ENCODE data around the gene ATP1A1. TPM values are rescaled to one million over a fixed set of nuclear protein-coding genes. Genes with fewer than 3 reads are reported as not detected.

ATP1A1 gene
- total RNA-seq, 1 experiment from 2014 or later: 239 TPM

GRCh38 chr1:116408193-116408592 lies 35.1 kb downstream of the ATP1A1 start:
- H3K23me2 ChIP-seq (ENCODE audit: insufficient read length, low read depth, low read length, poor library complexity, severe bottlenecking): no peaks in the 10 kb centered on the region
- Mint-ChIP-seq H3K4me1 (peaks cover 3 to 5% of the 10 kb centered on the region in 2 experiments; a peak in 2 of 4 replicates), H3K4me3 (no peak overlapping the region), H3K36me3 (ENCODE audit: insufficient read depth in 1 of 3, low read depth in 3 of 3) (peaks cover 24 to 47% (median 42%) of the 10 kb centered on the region in 3 experiments; a peak in 6 of 7 replicates), H3K9me3 (no peaks in the 10 kb centered on the region), H3K27ac (no peak overlapping the region), H3K27me3 (ENCODE audit: low read depth) (no peaks in the 10 kb centered on the region)
- no peaks in the 10 kb centered on the region for H3K79me2 ChIP-seq (ENCODE audit: insufficient read depth, low read length)
- H3K27me3 ChIP-seq (ENCODE audit: insufficient read depth, low read length): no peaks in the 10 kb centered on the region
- no peaks in the 10 kb centered on the region for H3K4me1 ChIP-seq (ENCODE audit: insufficient read depth, low read length)
- H3T11ph ChIP-seq (ENCODE audit: low read length): no peak overlapping the region
- H4K20me1 ChIP-seq (ENCODE audit: control insufficient read depth, insufficient read depth, insufficient read length): no peaks in the 10 kb centered on the region
- DNase-seq: no peak
- no peak overlapping the region for H2BK20ac ChIP-seq (ENCODE audit: low read depth, low read length, poor library complexity, severe bottlenecking)
- no peak overlapping the region for H3K23ac ChIP-seq (ENCODE audit: insufficient read length, low read depth, low read length)
- H2BK12ac ChIP-seq (ENCODE audit: insufficient read length, low read depth, low read length): no peak overlapping the region
- H3K9ac ChIP-seq (ENCODE audit: extremely low read depth, insufficient read length, low read length): no peak overlapping the region
- WGBS (ENCODE audit: extremely low coverage, insufficient read length, low lambda C conversion rate): no CpG with 5 or more reads among the region's 2 CpGs
- H3K79me1 ChIP-seq (ENCODE audit: insufficient read depth, low read depth, low read length, poor library complexity, severe bottlenecking): no peaks in the 10 kb centered on the region
- H4K91ac ChIP-seq (ENCODE audit: insufficient read length, low read depth, low read length): no peak overlapping the region
- TF ChIP-seq CTCF (conservative IDR thresholded peaks at IDR 0.05): no peak
- no peak overlapping the region for H2AK5ac ChIP-seq (ENCODE audit: insufficient read length, low read length)
- H4K5ac ChIP-seq (ENCODE audit: insufficient read length, low read depth, low read length): no peak overlapping the region
- H2BK120ac ChIP-seq (ENCODE audit: low read depth, low read length, poor library complexity, severe bottlenecking): no peak overlapping the region
- no peak overlapping the region for H3K27ac ChIP-seq (ENCODE audit: insufficient read length, low read depth, low read length)
- H3K4me2 ChIP-seq (ENCODE audit: insufficient read depth, insufficient read length, low read length): no peak overlapping the region
- no peak overlapping the region for H2AFZ ChIP-seq (ENCODE audit: low read length)
- no peak overlapping the region for H3K4ac ChIP-seq (ENCODE audit: low read depth, low read length)
- no peak overlapping the region for H2BK15ac ChIP-seq (ENCODE audit: low read depth, low read length)
- H3K56ac ChIP-seq (ENCODE audit: insufficient read length, low read depth, low read length): no peak overlapping the region
- no peak overlapping the region for H3K14ac ChIP-seq (ENCODE audit: insufficient read depth, low read length)
- H3K9me3 ChIP-seq (ENCODE audit: control insufficient read depth, low read depth, low read length): no peaks in the 10 kb centered on the region
- H4K8ac ChIP-seq (replicated peaks; ENCODE audit: insufficient read length, low read depth, low read length): no peak overlapping the region
- no peak overlapping the region for H2BK5ac ChIP-seq (ENCODE audit: insufficient read length, low read length)
- no peak overlapping the region for H3K18ac ChIP-seq (ENCODE audit: insufficient read length, low read depth, low read length)

All from H9 (cell line).